K562 (cell line): ENCODE results near the gene APCDD1L.

Experiments used
- CHD4 ChIP-seq: fragments of 200-600 bp; sonication (generic); IDR thresholded peaks from 3 replicates; pipeline ENCODE4 v1.6.1; 2012; ENCODE audit warnings: low read depth, mild to moderate bottlenecking, mixed read lengths, low read length, inconsistent platforms; ENCODE audit not compliant: insufficient read depth, insufficient replicate concordance, poor library complexity, severe bottlenecking
- ESRRA ChIP-seq: fragments of 450-650 bp; IDR thresholded peaks from 2 replicates; pipeline ENCODE4 v1.6.1; 2014; ENCODE audit warnings: low read depth, mild to moderate bottlenecking, moderate library complexity, borderline replicate concordance
- GABPA ChIP-seq: fragments of 200-800 bp; sonication (Bioruptor generic); conservative IDR thresholded peaks from 2 replicates; pipeline ENCODE4 v1.6.1; 2016; ENCODE audit warnings: low read depth, missing genetic modification characterization, missing compliant biosample characterization
- HCFC1 ChIP-seq: IDR thresholded peaks from 2 replicates; pipeline ENCODE4 v1.6.1; 2012; ENCODE audit warnings: low read depth, low read length, improper control_type of control experiment
- LEF1 ChIP-seq: fragments of 450-650 bp; IDR thresholded peaks from 2 replicates; pipeline ENCODE4 v1.6.1; 2016; ENCODE audit warnings: mild to moderate bottlenecking
- MAFK ChIP-seq: IDR thresholded peaks from 2 replicates; pipeline ENCODE4 v1.6.1; 2011; ENCODE audit warnings: low read length, improper control_type of control experiment
- MTF1 ChIP-seq: fragments of 250-450 bp; sonication (Bioruptor Pico); IDR thresholded peaks from 2 replicates; pipeline ENCODE4 v1.9.0; 2021; ENCODE audit warnings: moderate library complexity, mild to moderate bottlenecking, inconsistent platforms, borderline replicate concordance
- RBFOX2 ChIP-seq: fragments of 200-400 bp; formaldehyde crosslinking; IDR thresholded peaks from 2 replicates; pipeline ENCODE4 v1.6.1; 2017; ENCODE audit warnings: low read depth, mild to moderate bottlenecking, low read length, moderate library complexity
- TBP ChIP-seq: optimal IDR thresholded peaks from 2 replicates; pipeline ENCODE3; 2011; ENCODE audit warnings: low read depth, low read length, improper control_type of control experiment
- YY1 ChIP-seq, 3 experiments: IDR thresholded peaks; 2 replicates each; pipeline ENCODE4 v1.6.1; 2011; ENCODE audit warnings: low read length in 2 of 3, mild to moderate bottlenecking in 2 of 3, moderate library complexity in 2 of 3, borderline replicate concordance in 1 of 3, control low read depth in 1 of 3, low read depth in 1 of 3; ENCODE audit not compliant: insufficient read depth in 3 of 3, insufficient replicate concordance in 2 of 3, control insufficient read depth in 1 of 3, insufficient read length in 1 of 3; ENCODE audit errors: extremely low read depth in 1 of 3
- TF ChIP-seq, protein P1 (sequence below), 2 experiments: fragments of 450-650 bp; formaldehyde crosslinking in 1 of 2; IDR thresholded peaks; 2 replicates each; pipeline versions ENCODE4 v1.4.0 to v1.6.1; 2014 to 2020; ENCODE audit warnings: mild to moderate bottlenecking in 2 of 2, borderline replicate concordance in 1 of 2, low read depth in 1 of 2
- TF ChIP-seq, protein P2 (sequence below): fragments of 250-450 bp; sonication (Bioruptor Pico); IDR thresholded peaks from 2 replicates; pipeline ENCODE4 v1.4.0; 2020
- TF ChIP-seq, protein P3 (sequence below): fragments of 150-350 bp; conservative IDR thresholded peaks from 2 replicates; pipeline ENCODE4 v1.6.1; 2014; ENCODE audit warnings: low read length

DNA sequence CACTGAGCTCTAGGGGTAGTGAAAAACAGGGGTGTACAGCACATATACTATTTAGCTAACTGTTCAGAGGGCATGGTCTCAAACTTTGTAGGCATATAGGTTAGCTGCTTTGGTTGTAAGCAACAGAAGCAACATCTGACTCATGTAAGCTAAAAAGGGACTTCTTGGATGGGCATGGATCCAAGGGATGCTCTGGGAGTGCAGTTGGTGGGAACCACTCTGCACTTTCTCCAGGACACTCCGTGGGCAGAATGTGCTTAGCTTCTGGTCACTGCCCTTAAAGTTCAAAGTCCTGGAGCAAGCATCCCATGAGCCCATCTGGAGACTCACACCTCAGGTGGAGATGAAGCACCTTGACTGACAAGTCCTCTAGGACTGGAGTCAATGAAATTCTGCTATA is 11.5 kb downstream of the APCDD1L start:
- TF ChIP-seq, protein P1, sequence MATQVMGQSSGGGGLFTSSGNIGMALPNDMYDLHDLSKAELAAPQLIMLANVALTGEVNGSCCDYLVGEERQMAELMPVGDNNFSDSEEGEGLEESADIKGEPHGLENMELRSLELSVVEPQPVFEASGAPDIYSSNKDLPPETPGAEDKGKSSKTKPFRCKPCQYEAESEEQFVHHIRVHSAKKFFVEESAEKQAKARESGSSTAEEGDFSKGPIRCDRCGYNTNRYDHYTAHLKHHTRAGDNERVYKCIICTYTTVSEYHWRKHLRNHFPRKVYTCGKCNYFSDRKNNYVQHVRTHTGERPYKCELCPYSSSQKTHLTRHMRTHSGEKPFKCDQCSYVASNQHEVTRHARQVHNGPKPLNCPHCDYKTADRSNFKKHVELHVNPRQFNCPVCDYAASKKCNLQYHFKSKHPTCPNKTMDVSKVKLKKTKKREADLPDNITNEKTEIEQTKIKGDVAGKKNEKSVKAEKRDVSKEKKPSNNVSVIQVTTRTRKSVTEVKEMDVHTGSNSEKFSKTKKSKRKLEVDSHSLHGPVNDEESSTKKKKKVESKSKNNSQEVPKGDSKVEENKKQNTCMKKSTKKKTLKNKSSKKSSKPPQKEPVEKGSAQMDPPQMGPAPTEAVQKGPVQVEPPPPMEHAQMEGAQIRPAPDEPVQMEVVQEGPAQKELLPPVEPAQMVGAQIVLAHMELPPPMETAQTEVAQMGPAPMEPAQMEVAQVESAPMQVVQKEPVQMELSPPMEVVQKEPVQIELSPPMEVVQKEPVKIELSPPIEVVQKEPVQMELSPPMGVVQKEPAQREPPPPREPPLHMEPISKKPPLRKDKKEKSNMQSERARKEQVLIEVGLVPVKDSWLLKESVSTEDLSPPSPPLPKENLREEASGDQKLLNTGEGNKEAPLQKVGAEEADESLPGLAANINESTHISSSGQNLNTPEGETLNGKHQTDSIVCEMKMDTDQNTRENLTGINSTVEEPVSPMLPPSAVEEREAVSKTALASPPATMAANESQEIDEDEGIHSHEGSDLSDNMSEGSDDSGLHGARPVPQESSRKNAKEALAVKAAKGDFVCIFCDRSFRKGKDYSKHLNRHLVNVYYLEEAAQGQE (IDR thresholded peaks at IDR 0.05; ENCODE audit: borderline replicate concordance): no peak
- TF ChIP-seq, protein P1 (CRISPR knock-in tag; IDR thresholded peaks at IDR 0.05; ENCODE audit: low read depth): no peak
- TF ChIP-seq LEF1 (no peak), GABPA (tag) (no peak), HCFC1 (no peak), MAFK (no peak), ESRRA (no peak), CHD4 (no peak), YY1 (IDR thresholded peaks at IDR 0.05; ENCODE audit: borderline replicate concordance in 1 of 3, control insufficient read depth in 1 of 3, extremely low read depth in 1 of 3, insufficient read depth in 3 of 3, insufficient read length in 1 of 3, insufficient replicate concordance in 2 of 3, low read depth in 1 of 3, low read length in 2 of 3) (no peak), MTF1 (CRISPR knock-in tag) (no peak), RBFOX2 (no peak), TBP (no peak)
- TF ChIP-seq, protein P2, sequence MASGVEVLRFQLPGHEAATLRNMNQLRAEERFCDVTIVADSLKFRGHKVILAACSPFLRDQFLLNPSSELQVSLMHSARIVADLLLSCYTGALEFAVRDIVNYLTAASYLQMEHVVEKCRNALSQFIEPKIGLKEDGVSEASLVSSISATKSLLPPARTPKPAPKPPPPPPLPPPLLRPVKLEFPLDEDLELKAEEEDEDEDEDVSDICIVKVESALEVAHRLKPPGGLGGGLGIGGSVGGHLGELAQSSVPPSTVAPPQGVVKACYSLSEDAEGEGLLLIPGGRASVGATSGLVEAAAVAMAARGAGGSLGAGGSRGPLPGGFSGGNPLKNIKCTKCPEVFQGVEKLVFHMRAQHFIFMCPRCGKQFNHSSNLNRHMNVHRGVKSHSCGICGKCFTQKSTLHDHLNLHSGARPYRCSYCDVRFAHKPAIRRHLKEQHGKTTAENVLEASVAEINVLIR (CRISPR knock-in tag): no peak
- TF ChIP-seq, protein P3, sequence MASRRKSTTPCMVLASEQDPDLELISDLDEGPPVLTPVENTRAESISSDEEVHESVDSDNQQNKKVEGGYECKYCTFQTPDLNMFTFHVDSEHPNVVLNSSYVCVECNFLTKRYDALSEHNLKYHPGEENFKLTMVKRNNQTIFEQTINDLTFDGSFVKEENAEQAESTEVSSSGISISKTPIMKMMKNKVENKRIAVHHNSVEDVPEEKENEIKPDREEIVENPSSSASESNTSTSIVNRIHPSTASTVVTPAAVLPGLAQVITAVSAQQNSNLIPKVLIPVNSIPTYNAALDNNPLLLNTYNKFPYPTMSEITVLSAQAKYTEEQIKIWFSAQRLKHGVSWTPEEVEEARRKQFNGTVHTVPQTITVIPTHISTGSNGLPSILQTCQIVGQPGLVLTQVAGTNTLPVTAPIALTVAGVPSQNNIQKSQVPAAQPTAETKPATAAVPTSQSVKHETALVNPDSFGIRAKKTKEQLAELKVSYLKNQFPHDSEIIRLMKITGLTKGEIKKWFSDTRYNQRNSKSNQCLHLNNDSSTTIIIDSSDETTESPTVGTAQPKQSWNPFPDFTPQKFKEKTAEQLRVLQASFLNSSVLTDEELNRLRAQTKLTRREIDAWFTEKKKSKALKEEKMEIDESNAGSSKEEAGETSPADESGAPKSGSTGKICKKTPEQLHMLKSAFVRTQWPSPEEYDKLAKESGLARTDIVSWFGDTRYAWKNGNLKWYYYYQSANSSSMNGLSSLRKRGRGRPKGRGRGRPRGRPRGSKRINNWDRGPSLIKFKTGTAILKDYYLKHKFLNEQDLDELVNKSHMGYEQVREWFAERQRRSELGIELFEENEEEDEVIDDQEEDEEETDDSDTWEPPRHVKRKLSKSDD: no peak
